ENCODE measurements around the gene CRTC1.
"Not testable (repeated sequence)": the region's sequence is repeated elsewhere in the genome, so short reads cannot be mapped to it uniquely, and the experiment has no call there.

CRTC1 gene

DNA sequence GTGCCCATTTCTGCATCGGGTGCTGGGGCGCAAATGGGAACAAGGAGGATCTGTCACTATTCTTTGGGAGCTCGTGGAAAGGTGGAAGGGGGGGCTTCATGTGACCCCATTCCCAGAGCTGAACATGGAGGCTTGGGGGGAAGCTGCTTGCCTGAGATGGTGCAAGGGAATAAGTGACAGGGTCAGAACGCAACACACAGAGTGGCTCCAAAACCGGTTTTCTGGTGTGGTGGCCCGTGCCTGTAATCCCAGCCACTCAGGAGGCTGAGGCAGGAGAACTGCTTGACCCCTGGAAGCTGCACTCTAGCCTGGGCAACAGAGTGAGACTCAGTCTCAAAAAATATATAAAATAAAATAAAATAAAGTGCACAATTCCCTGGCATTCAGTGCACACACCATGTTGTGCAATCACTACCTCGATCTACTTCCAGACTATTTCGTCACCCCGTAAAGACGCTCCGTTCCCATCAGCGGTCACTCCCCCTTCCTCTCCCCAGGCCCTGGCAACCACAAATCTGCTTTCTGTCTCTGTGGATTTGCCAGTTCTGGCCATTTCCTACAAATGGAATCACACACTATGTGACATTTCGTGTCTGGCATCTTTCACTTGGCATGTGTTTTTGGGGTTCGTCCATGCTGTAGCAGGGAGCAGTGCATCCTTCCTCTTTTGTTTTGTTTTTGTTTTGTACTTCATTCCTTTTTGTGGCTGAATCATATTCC lies 125.8 kb downstream of the CRTC1 start:
- ATAC-seq (ENCODE audit: insufficient read depth, low read depth): no peak
- no peak overlapping the region for H3K9ac ChIP-seq (ENCODE audit: low read depth, low read length)
- no peaks in the 10 kb centered on the region for H3K79me2 ChIP-seq (ENCODE audit: insufficient read depth, low read length)
- H3K36me3 ChIP-seq (ENCODE audit: insufficient read depth, low read length): no peaks in the 10 kb centered on the region
- no peak overlapping the region for H2AFZ ChIP-seq (ENCODE audit: low read depth, low read length)
- no peak overlapping the region for H3K27ac ChIP-seq (ENCODE audit: low read length)
- no peak for DNase-seq
- no peak overlapping the region for H3K4me3 ChIP-seq (ENCODE audit: low read depth in 1 of 2, low read length in 2 of 2)
- H3K4me2 ChIP-seq (ENCODE audit: insufficient read depth, low read length): no peak overlapping the region
- no peaks in the 10 kb centered on the region for H3K27me3 ChIP-seq (ENCODE audit: insufficient read depth, low read length, poor library complexity)
- no peaks in the 10 kb centered on the region for H3K9me3 ChIP-seq (ENCODE audit: insufficient read depth, low read length, severe bottlenecking)
- TF ChIP-seq EZH2 (IDR thresholded peaks at IDR 0.05; ENCODE audit: borderline replicate concordance, low read depth, low read length, severe bottlenecking): no peak
- TF ChIP-seq, protein P1, sequence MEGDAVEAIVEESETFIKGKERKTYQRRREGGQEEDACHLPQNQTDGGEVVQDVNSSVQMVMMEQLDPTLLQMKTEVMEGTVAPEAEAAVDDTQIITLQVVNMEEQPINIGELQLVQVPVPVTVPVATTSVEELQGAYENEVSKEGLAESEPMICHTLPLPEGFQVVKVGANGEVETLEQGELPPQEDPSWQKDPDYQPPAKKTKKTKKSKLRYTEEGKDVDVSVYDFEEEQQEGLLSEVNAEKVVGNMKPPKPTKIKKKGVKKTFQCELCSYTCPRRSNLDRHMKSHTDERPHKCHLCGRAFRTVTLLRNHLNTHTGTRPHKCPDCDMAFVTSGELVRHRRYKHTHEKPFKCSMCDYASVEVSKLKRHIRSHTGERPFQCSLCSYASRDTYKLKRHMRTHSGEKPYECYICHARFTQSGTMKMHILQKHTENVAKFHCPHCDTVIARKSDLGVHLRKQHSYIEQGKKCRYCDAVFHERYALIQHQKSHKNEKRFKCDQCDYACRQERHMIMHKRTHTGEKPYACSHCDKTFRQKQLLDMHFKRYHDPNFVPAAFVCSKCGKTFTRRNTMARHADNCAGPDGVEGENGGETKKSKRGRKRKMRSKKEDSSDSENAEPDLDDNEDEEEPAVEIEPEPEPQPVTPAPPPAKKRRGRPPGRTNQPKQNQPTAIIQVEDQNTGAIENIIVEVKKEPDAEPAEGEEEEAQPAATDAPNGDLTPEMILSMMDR (IDR thresholded peaks at IDR 0.05; ENCODE audit: borderline replicate concordance, extremely low read depth, low read length, poor library complexity, severe bottlenecking): no peak
- H3K4me1 ChIP-seq (ENCODE audit: insufficient read depth, low read length): no peaks in the 10 kb centered on the region
- H4K20me1 ChIP-seq (ENCODE audit: insufficient read depth, low read length): no peaks in the 10 kb centered on the region

DNA sequence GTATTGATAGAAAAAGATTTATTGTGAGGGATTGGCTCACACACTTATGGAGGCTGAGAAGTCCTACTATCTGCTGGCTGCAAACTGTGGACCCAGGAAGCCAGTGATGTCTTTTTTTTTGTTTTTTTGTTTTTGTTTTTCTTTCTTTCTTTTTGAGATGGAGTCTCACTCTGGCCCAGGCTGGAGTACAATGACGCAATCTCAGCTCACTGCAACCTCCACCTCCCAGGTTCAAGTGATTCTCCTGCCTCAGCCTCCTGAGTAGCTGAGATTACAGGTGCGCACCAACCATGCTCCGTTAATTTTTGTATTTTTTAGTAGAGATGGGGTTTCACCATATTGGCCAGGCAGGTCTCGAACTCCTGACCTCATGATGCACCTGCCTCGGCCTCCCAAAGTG lies 128.2 kb downstream of the CRTC1 start:
- not testable (repeated sequence) for H3K79me2 ChIP-seq (ENCODE audit: insufficient read depth, low read length); H3K9ac ChIP-seq (ENCODE audit: low read depth, low read length); H3K27me3 ChIP-seq (ENCODE audit: insufficient read depth, low read length, poor library complexity); H3K4me2 ChIP-seq (ENCODE audit: insufficient read depth, low read length); H3K4me3 ChIP-seq (ENCODE audit: low read depth in 1 of 2, low read length in 2 of 2); H3K4me1 ChIP-seq (ENCODE audit: insufficient read depth, low read length); H2AFZ ChIP-seq (ENCODE audit: low read depth, low read length); H3K36me3 ChIP-seq (ENCODE audit: insufficient read depth, low read length); H4K20me1 ChIP-seq (ENCODE audit: insufficient read depth, low read length); H3K27ac ChIP-seq (ENCODE audit: low read length); ATAC-seq (ENCODE audit: insufficient read depth, low read depth); DNase-seq; H3K9me3 ChIP-seq (ENCODE audit: insufficient read depth, low read length, severe bottlenecking)

DNA sequence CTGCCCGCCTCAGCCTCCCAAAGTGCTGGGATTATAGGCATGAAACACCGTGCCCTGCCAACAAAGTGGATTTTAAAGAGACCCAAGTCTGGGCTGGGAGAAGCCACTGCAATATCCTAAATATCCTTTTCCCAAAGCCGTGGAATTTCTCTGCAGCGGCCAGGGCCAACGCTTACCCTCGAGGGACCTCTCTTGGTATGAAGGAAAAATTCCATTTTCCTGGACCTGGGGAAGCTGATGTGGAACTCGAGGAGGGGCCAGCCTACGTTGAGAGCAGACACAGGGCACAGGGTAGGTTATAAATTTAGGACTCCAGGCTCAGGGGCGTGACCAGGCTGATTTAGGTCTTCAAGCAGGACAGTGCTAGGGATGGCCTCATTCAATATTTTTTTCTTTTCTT lies 130.6 kb downstream of the CRTC1 start:
- H4K20me1 ChIP-seq (ENCODE audit: insufficient read depth, low read length): no peaks in the 10 kb centered on the region
- no peak for TF ChIP-seq EZH2 (IDR thresholded peaks at IDR 0.05; ENCODE audit: borderline replicate concordance, low read depth, low read length, severe bottlenecking)
- TF ChIP-seq, protein P1 (IDR thresholded peaks at IDR 0.05; ENCODE audit: borderline replicate concordance, extremely low read depth, low read length, poor library complexity, severe bottlenecking): no peak
- H3K4me2 ChIP-seq (ENCODE audit: insufficient read depth, low read length): no peak overlapping the region
- H3K4me1 ChIP-seq (ENCODE audit: insufficient read depth, low read length): no peaks in the 10 kb centered on the region
- H3K36me3 ChIP-seq (ENCODE audit: insufficient read depth, low read length): no peaks in the 10 kb centered on the region
- H3K9me3 ChIP-seq (ENCODE audit: insufficient read depth, low read length, severe bottlenecking): no peaks in the 10 kb centered on the region
- no peak overlapping the region for H3K27ac ChIP-seq (ENCODE audit: low read length)
- DNase-seq (no peak), ATAC-seq (ENCODE audit: insufficient read depth, low read depth) (no peak)
- H3K79me2 ChIP-seq (ENCODE audit: insufficient read depth, low read length): no peaks in the 10 kb centered on the region
- H2AFZ ChIP-seq (ENCODE audit: low read depth, low read length): no peak overlapping the region
- no peak overlapping the region for H3K9ac ChIP-seq (ENCODE audit: low read depth, low read length)
- no peaks in the 10 kb centered on the region for H3K27me3 ChIP-seq (ENCODE audit: insufficient read depth, low read length, poor library complexity)
- H3K4me3 ChIP-seq (ENCODE audit: low read depth in 1 of 2, low read length in 2 of 2): no peak overlapping the region

DNA sequence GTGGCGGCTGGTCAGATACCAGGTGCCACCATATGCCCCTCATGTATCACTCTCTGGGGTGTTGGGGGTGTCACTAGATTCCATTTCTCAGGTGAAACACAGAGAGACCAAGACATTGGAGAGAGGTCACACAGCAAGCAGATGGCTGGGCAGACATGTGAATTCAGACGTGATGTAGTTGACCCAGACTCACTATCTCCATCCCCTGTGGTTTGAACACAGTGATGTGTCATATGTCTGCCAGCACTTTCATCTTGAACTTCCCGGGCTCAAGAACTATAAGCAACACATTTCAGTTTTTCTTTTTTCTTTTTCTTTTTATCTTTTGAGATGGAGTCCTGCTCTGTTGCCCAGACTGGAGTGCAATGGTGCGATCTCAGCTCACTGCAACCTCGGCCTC lies 132.2 kb downstream of the CRTC1 start:
- Histone ChIP-seq H3K9ac (ENCODE audit: low read depth, low read length) (no peak overlapping the region), H3K27me3 (ENCODE audit: insufficient read depth, low read length, poor library complexity) (no peaks in the 10 kb centered on the region), H3K27ac (ENCODE audit: low read length) (no peak overlapping the region), H3K36me3 (ENCODE audit: insufficient read depth, low read length) (no peaks in the 10 kb centered on the region), H3K4me3 (ENCODE audit: low read depth in 1 of 2, low read length in 2 of 2) (no peak overlapping the region), H4K20me1 (ENCODE audit: insufficient read depth, low read length) (no peaks in the 10 kb centered on the region), H3K4me2 (ENCODE audit: insufficient read depth, low read length) (no peak overlapping the region), H3K9me3 (ENCODE audit: insufficient read depth, low read length, severe bottlenecking) (no peaks in the 10 kb centered on the region), H2AFZ (ENCODE audit: low read depth, low read length) (no peak overlapping the region), H3K79me2 (ENCODE audit: insufficient read depth, low read length) (no peaks in the 10 kb centered on the region), H3K4me1 (ENCODE audit: insufficient read depth, low read length) (no peaks in the 10 kb centered on the region)
- ATAC-seq (ENCODE audit: insufficient read depth, low read depth) (no peak), DNase-seq (no peak)
- TF ChIP-seq EZH2 (IDR thresholded peaks at IDR 0.05; ENCODE audit: borderline replicate concordance, low read depth, low read length, severe bottlenecking): no peak
- TF ChIP-seq, protein P1 (IDR thresholded peaks at IDR 0.05; ENCODE audit: borderline replicate concordance, extremely low read depth, low read length, poor library complexity, severe bottlenecking): no peak

DNA sequence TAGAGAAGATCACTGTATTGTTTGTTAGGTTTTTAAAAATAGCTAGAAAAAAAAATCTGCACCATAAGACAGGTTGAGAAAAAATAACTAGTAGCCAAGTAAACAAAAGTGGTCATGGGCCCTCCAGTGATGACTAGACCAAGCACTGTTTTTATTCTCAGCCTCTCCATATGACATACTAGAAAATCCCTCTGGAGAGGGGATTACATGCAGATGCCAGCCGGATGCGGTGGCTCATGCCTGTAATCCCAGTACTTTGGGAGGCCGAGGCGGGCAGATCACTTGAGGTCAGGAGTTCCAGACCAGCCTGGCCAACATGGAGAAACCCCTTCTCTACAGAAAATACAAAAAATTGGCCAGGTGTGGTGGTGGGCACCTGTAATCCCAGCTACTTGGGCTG lies 133.2 kb downstream of the CRTC1 start:
- H3K36me3 ChIP-seq (ENCODE audit: insufficient read depth, low read length); H3K4me1 ChIP-seq (ENCODE audit: insufficient read depth, low read length); H3K4me3 ChIP-seq (ENCODE audit: low read depth in 1 of 2, low read length in 2 of 2); DNase-seq; H3K79me2 ChIP-seq (ENCODE audit: insufficient read depth, low read length); H3K4me2 ChIP-seq (ENCODE audit: insufficient read depth, low read length); H3K27ac ChIP-seq (ENCODE audit: low read length); H3K9me3 ChIP-seq (ENCODE audit: insufficient read depth, low read length, severe bottlenecking); H3K9ac ChIP-seq (ENCODE audit: low read depth, low read length); ATAC-seq (ENCODE audit: insufficient read depth, low read depth); H3K27me3 ChIP-seq (ENCODE audit: insufficient read depth, low read length, poor library complexity); H4K20me1 ChIP-seq (ENCODE audit: insufficient read depth, low read length); H2AFZ ChIP-seq (ENCODE audit: low read depth, low read length): not testable (repeated sequence)
